OCI-LY1 (cell line): ENCODE measurements around the gene KLHDC7A.

Source experiments
- H2AFZ ChIP-seq: fragments of 200-600 bp; sonication (generic), shearing (Covaris generic); 2 replicates; pipeline ENCODE4 v1.6.0; 2014; ENCODE audit warnings: antibody characterized with exemption, mild to moderate bottlenecking, low read length
- H3F3A ChIP-seq: fragments of 200-600 bp; sonication (generic), shearing (Covaris generic); 2 replicates; pipeline ENCODE4 v1.6.0; 2014; ENCODE audit warnings: mild to moderate bottlenecking, antibody characterized with exemption, low read length, moderate library complexity; ENCODE audit not compliant: insufficient read depth
- H3K27ac ChIP-seq: fragments of 200-600 bp; sonication (generic); 2 replicates; pipeline ENCODE4 v1.5.1; 2014; ENCODE audit warnings: low read length, mixed run types, mild to moderate bottlenecking, low read depth; ENCODE audit not compliant: poor library complexity, severe bottlenecking
- H3K27me3 ChIP-seq: fragments of 200-600 bp; sonication (generic); 2 replicates; pipeline ENCODE4 v1.6.0; 2014; ENCODE audit warnings: antibody characterized with exemption, mild to moderate bottlenecking, low read length, moderate library complexity; ENCODE audit not compliant: insufficient read depth
- H3K36me3 ChIP-seq: fragments of 200-600 bp; sonication (generic); 2 replicates; pipeline ENCODE4 v1.6.1; 2014; ENCODE audit warnings: mild to moderate bottlenecking, antibody characterized with exemption, low read length, moderate library complexity, mixed read lengths; ENCODE audit not compliant: insufficient read depth
- H3K4me1 ChIP-seq: fragments of 200-600 bp; sonication (generic); 2 replicates; pipeline ENCODE4 v1.5.1; 2014; ENCODE audit warnings: mild to moderate bottlenecking, low read length, moderate library complexity; ENCODE audit not compliant: insufficient read depth, severe bottlenecking
- H3K4me2 ChIP-seq: fragments of 200-600 bp; sonication (generic), shearing (Covaris generic); 2 replicates; pipeline ENCODE4 v1.6.1; 2014; ENCODE audit warnings: low read length
- H3K4me3 ChIP-seq: fragments of 200-600 bp; sonication (generic); 2 replicates; pipeline ENCODE4 v1.5.1; 2014; ENCODE audit warnings: low read length, low read depth, mild to moderate bottlenecking, mixed read lengths; ENCODE audit not compliant: poor library complexity, severe bottlenecking
- H3K79me2 ChIP-seq: fragments of 200-600 bp; shearing (Covaris generic); 2 replicates; pipeline ENCODE4 v1.6.1; 2016; ENCODE audit warnings: mixed run types, low read length, mixed read lengths; ENCODE audit not compliant: insufficient read depth
- H3K9ac ChIP-seq: fragments of 200-600 bp; sonication (generic), shearing (Covaris generic); 2 replicates; pipeline ENCODE4 v1.6.1; 2014; ENCODE audit warnings: mild to moderate bottlenecking, low read length, mixed read lengths
- H3K9me2 ChIP-seq: fragments of 200-600 bp; sonication (generic), shearing (Covaris generic); 2 replicates; pipeline ENCODE4 v1.6.1; 2014; ENCODE audit warnings: low read depth, mild to moderate bottlenecking, low read length, mixed read lengths
- H3K9me3 ChIP-seq: fragments of 200-600 bp; shearing (Covaris generic); 2 replicates; pipeline ENCODE4 v1.6.1; 2014; ENCODE audit warnings: low read length, mixed read lengths
- H4K20me1 ChIP-seq: fragments of 200-600 bp; sonication (generic), shearing (Covaris generic); 2 replicates; pipeline ENCODE4 v1.6.0; 2016; ENCODE audit warnings: mild to moderate bottlenecking, low read length; ENCODE audit not compliant: insufficient read depth
- EZH2 ChIP-seq: fragments of 200-600 bp; sonication (generic), shearing (Covaris generic); IDR thresholded peaks from 2 replicates; pipeline ENCODE4 v1.8.0; 2017; ENCODE audit warnings: borderline replicate concordance, mixed run types, mild to moderate bottlenecking, antibody characterized with exemption, low read length, moderate library complexity, mixed read lengths
- TF ChIP-seq, protein P1 (sequence below): fragments of 200-600 bp; sonication (generic), shearing (Covaris generic); IDR thresholded peaks from 2 replicates; pipeline ENCODE4 v1.5.1; 2017; ENCODE audit warnings: mild to moderate bottlenecking, antibody characterized with exemption, low read length, moderate library complexity, mixed read lengths

KLHDC7A gene

DNA sequence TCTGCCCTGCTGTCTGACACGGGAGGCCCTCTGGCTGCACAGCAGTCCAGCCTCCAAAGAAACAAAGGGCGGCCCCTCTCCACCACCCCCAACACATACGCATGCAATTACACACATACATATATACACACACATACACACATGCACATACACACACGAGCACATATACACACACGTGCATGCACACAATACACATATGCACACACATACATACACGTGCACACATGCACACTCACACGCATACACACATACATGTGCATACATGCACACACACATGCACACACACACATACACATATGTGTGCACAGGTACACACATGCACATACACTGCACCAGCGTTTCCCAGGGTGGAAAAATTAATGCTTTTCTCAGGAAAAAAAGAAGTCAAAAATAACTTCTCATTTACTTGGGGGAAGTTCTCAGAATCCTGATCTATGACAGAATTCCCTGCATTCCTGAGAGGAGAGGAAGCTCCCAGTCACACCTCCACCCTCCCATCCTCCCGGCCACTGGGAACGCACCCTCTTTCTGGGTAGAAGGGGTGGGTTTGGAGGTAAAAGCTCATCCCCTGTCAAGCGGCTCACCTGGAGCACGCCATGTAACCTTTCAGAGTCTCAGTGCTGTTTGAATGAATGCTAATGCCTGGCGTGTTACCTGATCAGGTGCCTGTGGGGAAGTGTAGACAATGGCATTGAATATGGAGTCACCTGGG is 33.1 kb upstream of the KLHDC7A start:
- TF ChIP-seq, protein P1, sequence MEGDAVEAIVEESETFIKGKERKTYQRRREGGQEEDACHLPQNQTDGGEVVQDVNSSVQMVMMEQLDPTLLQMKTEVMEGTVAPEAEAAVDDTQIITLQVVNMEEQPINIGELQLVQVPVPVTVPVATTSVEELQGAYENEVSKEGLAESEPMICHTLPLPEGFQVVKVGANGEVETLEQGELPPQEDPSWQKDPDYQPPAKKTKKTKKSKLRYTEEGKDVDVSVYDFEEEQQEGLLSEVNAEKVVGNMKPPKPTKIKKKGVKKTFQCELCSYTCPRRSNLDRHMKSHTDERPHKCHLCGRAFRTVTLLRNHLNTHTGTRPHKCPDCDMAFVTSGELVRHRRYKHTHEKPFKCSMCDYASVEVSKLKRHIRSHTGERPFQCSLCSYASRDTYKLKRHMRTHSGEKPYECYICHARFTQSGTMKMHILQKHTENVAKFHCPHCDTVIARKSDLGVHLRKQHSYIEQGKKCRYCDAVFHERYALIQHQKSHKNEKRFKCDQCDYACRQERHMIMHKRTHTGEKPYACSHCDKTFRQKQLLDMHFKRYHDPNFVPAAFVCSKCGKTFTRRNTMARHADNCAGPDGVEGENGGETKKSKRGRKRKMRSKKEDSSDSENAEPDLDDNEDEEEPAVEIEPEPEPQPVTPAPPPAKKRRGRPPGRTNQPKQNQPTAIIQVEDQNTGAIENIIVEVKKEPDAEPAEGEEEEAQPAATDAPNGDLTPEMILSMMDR: no peak
- TF ChIP-seq EZH2: no peak

DNA sequence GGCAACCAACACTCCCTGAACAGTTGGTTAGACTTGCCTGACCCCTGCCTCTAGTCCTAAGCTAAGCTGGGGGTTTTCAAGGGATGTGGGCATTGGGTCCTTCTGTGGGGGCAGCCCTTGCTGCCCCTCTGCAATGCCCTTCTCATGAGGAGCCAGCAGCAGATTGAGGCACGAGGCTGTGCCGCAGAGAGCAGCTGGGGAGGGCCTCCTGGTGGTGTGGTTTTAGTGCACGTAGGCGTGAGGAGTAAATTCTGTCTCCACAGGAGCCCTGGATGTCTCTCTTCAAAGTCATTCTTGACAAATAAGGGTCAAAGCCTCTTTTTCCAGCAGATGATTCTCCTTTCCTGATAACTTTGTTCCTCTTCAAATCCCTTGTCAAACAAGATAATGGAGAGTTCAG is 31.8 kb upstream of the KLHDC7A start:
- Histone ChIP-seq H3K9ac (no peak overlapping the region), H3K4me3 (no peak overlapping the region), H3K27ac (no peak overlapping the region), H3K4me2 (no peak overlapping the region), H3K27me3 (no peaks in the 10 kb centered on the region), H3K9me2 (no peaks in the 10 kb centered on the region), H3K36me3 (no peaks in the 10 kb centered on the region), H4K20me1 (no peaks in the 10 kb centered on the region), H3K4me1 (no peaks in the 10 kb centered on the region), H3K79me2 (no peaks in the 10 kb centered on the region), H3K9me3 (no peaks in the 10 kb centered on the region), H3F3A (no peaks in the 10 kb centered on the region), H2AFZ (no peak overlapping the region)
- TF ChIP-seq, protein P1: no peak

More for the DNA sequence above, 33.1 kb upstream of the KLHDC7A start:
- Histone ChIP-seq H3K27ac (no peak overlapping the region), H3K9me3 (no peaks in the 10 kb centered on the region), H3K9me2 (no peaks in the 10 kb centered on the region), H3K4me1 (no peaks in the 10 kb centered on the region), H2AFZ (no peak overlapping the region), H4K20me1 (no peaks in the 10 kb centered on the region), H3K4me2 (no peak overlapping the region), H3F3A (no peaks in the 10 kb centered on the region), H3K79me2 (no peaks in the 10 kb centered on the region), H3K27me3 (no peaks in the 10 kb centered on the region), H3K9ac (no peak overlapping the region), H3K4me3 (no peak overlapping the region), H3K36me3 (no peaks in the 10 kb centered on the region)

DNA sequence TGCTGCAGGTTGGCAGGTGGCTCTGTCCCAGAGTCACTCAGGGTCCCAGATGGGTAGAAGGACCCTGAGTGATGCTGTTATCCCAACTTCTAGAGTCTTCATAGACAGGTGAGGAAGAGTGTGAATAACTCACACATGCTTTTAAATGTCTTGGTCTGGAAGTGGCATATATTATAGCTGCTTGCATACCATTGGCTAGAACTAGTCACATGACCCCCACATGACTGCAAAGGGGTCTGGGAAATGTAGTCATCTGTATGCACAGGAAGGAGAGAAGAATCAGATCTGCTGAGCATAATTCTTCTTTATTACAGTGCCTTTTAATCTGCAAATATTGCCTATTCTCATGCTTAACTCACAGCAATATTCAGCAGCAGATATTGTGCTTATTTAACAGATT is 28.2 kb upstream of the KLHDC7A start:
- H3K4me1 ChIP-seq: no peaks in the 10 kb centered on the region
- no peak overlapping the region for H3K27ac ChIP-seq
- H2AFZ ChIP-seq: no peak overlapping the region
- TF ChIP-seq, protein P1: no peak
- no peak for TF ChIP-seq EZH2
- H3K9ac ChIP-seq: no peak overlapping the region
- H3K4me3 ChIP-seq: no peak overlapping the region
- no peaks in the 10 kb centered on the region for H3K36me3 ChIP-seq
- no peaks in the 10 kb centered on the region for H3K27me3 ChIP-seq
- H3F3A ChIP-seq: no peaks in the 10 kb centered on the region
- H3K9me3 ChIP-seq: no peaks in the 10 kb centered on the region
- no peaks in the 10 kb centered on the region for H4K20me1 ChIP-seq
- H3K4me2 ChIP-seq: no peak overlapping the region
- no peaks in the 10 kb centered on the region for H3K9me2 ChIP-seq
- H3K79me2 ChIP-seq: no peaks in the 10 kb centered on the region
